ENCODE results near the gene OMD.

OMD gene

DNA sequence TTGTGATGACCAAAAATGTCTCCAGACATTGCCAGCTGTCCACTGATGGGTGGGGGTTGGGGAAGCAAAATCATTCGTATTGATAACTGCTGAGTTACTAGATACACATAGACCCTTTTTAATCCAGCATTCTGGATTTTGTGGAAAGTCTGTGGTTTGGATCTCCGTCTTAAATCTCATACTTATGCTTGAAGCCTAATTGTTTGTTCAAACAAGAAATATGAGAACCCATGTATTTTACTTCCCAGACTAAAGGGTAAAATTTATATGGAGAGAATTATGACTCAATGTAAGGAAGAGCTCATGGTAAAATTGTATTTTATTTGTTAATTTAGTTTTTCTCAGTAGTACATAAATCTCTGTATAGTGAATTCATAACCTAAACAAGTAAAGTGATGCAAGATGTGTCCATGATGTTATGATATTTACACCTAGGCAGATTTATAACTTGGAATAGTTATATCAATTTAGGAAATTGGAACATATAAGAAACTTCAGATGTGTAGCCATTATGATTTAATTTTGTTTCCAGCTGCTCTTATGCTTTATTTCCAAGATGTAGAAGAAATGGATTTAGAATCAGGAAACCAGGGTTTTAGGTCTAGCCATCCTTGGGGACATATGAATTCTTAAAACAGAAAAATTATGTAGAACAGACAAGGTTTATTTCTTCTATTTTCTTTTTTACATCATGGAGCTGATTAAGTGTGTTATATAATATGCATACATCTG lies 15.4 kb downstream of the OMD start:
- DNase-seq: no peak

DNA sequence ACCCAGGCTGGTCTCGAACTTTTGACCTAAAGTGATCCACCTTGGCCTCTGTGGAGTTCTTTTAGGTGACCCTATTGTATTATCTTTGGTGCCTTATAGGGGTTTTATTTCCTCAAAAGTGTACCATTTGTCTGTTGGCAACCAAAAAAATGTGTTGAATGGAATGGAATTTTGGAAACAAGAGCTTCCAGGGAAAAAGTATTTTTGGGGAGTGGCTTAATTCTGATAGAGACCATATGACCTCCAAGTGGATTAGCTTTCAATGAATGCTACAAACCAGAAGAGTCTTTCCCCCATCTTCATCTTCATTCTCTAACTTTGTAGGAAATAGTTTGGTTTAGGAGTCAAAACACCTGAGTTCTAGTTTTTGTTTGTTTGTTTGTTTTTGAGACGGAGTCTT lies 16.5 kb downstream of the OMD start:
- no peak for DNase-seq

- peak; percentile 46 for DNase-seq
Observed at GRCh38 chr9:92406477-92406876, 17.8 kb downstream of the OMD start.

DNA sequence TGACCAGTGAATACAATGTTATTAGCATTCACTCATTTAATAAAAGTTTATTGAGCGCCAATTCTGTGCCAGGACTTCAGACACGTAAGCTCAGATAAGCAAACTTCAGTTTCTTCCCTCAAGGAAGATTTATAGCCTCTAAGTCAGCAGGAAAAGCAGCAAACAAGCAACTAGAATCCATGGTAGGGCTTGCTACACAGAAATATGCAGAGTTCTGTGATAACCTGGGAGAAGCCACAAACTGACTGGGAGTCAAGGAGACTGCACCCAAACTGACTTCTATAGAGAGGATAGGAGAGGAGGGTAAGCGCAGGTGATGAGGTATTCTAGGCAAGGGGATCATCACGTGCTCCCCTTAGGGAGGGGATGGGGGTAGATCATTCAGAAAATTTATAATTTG lies 18.5 kb downstream of the OMD start:
- no peak for DNase-seq

- no peak for DNase-seq
Observed at GRCh38 chr9:92404042-92404836, 20.0 kb downstream of the OMD start, which contains the start of gene OGN. OGN (minus strand) TSS chr9:92404578; CDS start chr9:92403407, 1,171 bp downstream.

GRCh38 chr9:92402826-92403745 lies 21.2 kb downstream of the OMD start:
- DNase-seq: no peak

- DNase-seq: no peak
Observed at GRCh38 chr9:92402360-92402759, 21.9 kb downstream of the OMD start.

GRCh38 chr9:92397853-92398252 lies 26.4 kb downstream of the OMD start:
- DNase-seq: no peak

- no peak for DNase-seq
Observed at GRCh38 chr9:92395617-92396016, 28.7 kb downstream of the OMD start.

- no peak for DNase-seq
Observed at GRCh38 chr9:92393686-92394085, 30.6 kb downstream of the OMD start.

- DNase-seq: no peak
Observed at GRCh38 chr9:92392690-92393089, 31.6 kb downstream of the OMD start.

DNA sequence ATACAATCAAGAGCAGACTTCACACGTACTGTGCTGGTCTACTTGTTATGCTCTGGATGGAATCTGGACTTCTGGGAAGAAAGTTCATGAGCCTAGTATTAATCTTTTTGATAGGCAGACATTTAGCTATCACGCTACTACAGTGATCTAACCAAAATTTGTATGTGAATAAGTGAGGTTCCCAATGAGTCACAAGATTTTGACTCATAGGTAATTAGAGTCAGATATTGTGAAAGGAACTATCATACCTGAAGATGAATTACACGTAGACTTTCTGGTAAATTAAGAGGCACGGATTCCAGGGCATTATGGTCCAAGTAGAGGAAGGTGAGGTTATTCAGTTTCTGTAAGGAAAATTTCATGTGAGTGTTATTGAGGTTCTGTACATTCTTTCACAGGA lies 38.3 kb downstream of the OMD start:
- no peak for DNase-seq

- DNase-seq: no peak
Observed at GRCh38 chr9:92385477-92385876, 38.8 kb downstream of the OMD start.

DNA sequence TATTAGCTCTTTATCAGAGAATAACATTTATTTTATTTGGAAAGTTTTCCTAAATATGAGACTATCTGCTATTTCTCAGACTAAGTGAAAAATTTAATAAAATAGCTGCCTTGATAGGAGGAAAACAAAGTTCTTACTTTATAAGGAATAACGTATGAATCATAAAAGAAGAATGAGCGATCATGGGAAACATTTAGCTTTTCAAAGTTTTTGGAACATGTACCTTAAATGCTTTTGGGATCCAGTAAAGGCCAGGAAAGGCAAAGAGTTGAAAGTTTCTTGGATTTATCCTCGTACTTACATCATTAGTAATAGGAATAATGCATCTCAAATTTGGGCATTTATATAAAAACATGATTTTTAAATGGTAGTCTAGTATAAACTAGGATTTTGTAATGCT lies 39.3 kb downstream of the OMD start:
- DNase-seq: no peak

DNA sequence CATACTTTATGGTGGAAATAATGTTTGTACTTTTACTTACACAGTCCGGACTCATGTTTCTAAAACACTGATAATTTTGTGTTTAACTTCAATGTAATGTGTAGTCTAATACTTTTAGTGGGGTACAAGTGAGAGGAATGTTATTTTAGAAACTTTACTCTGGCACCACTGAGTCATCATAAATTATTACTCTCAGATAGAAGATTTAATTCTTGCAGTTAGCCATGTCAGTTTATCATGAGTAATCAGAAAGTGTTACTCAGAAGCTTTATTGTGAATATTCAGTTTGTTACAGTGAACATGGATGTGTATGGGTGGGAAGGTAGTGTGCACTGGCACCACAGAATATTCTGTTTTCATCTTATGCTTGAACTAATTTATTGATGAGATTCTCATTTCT lies 39.9 kb downstream of the OMD start:
- DNase-seq: no peak

DNA sequence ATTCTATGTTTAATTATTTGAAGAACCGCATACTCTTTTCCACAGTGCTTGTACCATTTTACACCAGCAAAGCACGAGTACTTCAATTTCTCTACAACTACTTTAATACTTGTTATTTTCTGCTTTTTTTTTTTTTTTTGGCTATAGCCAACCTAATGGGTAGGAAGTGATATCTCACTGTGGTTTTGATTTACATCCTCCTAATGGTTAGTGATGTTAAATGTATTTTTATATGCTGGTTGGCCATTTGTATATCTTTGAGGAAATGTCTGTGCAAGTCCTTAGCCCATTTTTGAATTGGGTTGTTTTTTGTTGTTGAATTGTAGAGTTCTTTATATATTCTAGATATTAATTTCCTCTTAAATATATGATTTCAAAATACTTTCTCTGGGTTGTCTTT lies 42.5 kb downstream of the OMD start:
- DNase-seq: no peak

DNA sequence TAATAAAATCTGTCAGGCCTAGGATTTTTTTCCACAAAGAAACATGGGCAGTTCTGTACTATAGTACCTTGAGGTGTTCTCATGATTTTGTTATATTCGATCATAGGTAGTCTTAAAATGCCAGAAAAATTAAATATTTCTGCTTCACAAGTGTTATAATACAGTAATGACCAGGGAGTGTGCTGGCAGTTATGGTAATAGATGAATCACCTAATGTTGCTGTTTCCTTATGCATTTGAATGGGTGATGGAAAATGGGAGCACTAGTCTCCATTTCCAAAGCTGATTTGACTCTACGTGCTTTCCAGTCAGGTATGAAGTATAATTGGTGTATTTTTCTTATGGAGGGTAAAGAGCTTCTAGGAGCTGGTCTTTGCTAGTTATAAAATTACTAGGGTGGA lies 43.7 kb downstream of the OMD start:
- no peak for DNase-seq

GRCh38 chr9:92378865-92379560 lies 45.3 kb downstream of the OMD start:
- DNase-seq: no peak

DNA sequence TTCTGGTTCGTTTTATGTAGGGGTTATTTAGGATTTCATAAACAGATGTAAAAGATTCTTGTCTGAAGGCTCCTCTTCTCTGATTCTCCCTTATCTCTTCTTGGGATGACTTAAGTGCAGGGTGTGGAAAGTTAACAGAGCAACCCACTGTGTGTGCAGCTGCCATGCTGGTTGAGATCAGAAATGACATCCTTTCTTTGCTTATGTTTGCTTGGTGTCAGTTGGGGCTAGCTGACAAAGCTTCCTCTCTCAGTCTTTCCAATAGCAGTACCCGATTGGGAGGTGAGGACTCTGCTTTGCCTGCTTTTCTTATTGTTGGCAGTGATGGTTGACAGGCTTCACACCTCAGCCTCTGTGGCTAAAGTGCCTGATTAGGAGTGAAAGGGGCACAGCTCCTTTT lies 46.4 kb downstream of the OMD start:
- DNase-seq: no peak

DNA sequence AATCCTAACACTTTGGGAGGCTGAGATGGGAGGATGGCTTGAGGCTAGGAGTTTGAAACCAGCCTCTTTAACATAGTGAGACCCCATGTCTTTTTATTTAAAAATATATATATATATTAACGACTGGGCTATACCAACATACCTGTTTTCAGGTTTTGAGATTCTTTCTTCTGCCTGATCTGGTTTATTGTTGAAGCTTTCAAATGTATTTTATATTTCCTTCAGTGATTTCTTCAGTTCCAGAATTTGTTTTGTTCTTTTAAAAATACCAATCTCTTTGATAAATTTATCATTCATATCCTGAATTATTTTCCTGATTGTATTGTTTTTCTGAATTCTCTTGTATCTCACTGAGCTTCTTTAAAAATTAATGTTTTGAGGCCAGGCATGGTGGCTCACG lies 51.1 kb downstream of the OMD start:
- no peak for DNase-seq

DNA sequence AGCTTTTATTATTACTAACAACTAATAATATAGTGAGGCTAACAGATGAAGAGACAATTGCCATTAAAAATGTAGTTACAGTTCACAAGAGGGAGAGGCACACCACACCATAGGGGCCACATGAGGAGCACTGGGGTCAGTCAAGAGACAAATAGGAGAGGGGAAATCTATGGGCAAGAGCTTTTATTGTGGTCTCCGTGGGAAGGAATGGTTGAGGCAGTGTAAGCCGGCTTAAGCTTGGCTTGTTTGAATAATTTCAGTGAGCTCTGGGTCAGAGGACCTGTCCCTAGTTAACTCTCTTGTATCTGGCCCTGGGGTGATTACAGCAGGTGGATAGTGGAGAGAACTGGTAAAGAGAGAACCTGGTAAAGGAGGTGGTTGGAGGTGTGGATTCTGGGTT lies 55.2 kb downstream of the OMD start:
- DNase-seq: no peak

Data from CD4-positive, alpha-beta T cell treated with Interleukin-17A for 4 hours (primary cell).